Stimulated activated CD8-positive, alpha-beta memory T cell treated with anti-CD3 and anti-CD28 coated beads, Interleukin-2, amount 100 ng/mL, for 48 hours (primary cell): Measurements from ENCODE around the gene CYB5R4.

ENCODE experiments used
- DNase-seq, 2 donors: peaks; one replicate each; pipeline ENCODE4 v3.0.0-alpha.2; 2020; ENCODE audit warnings: low read depth in 2 of 2

The CYB5R4 gene

GRCh38 chr6:83859410-83860358 lies at the start of gene CYB5R4:
Gene CYB5R4, plus strand, starts transcription at chr6:83859689. Its CDS starts 94 bp downstream, at chr6:83859783.
- DNase-seq, result peak; percentile 86 to 88

GRCh38 chr6:83812595-83812994 lies 46.9 kb upstream of the CYB5R4 start:
- DNase-seq, result no peak

- no peak for DNase-seq
These were observed 43.7 kb upstream of the CYB5R4 start for GRCh38 chr6:83815631-83816272.

GRCh38 chr6:83822629-83823169 lies 36.8 kb upstream of the CYB5R4 start:
- no peak for DNase-seq

- DNase-seq, result no peak
These were observed 35.1 kb upstream of the CYB5R4 start for GRCh38 chr6:83824388-83824801.

GRCh38 chr6:83824831-83825230 lies 34.7 kb upstream of the CYB5R4 start:
- DNase-seq, result no peak

- no peak for DNase-seq
These were observed 32.4 kb upstream of the CYB5R4 start for GRCh38 chr6:83827050-83827449.

GRCh38 chr6:83838727-83839126 lies 20.8 kb upstream of the CYB5R4 start:
- DNase-seq, result no peak

GRCh38 chr6:83844170-83844569 lies 15.3 kb upstream of the CYB5R4 start:
- DNase-seq, result no peak

- DNase-seq, result no peak
These were observed 13.2 kb upstream of the CYB5R4 start for GRCh38 chr6:83846291-83846690.

GRCh38 chr6:83847179-83847578 lies 12.3 kb upstream of the CYB5R4 start:
- no peak for DNase-seq

- DNase-seq, result no peak
These were observed 10.4 kb upstream of the CYB5R4 start for GRCh38 chr6:83849127-83849526.

GRCh38 chr6:83849610-83850009 lies 9.9 kb upstream of the CYB5R4 start:
- DNase-seq, result no peak

- DNase-seq, result no peak
These were observed 6.8 kb upstream of the CYB5R4 start for GRCh38 chr6:83852528-83853177.

GRCh38 chr6:83853178-83854000 lies 6.1 kb upstream of the CYB5R4 start, which contains the start of gene RIPPLY2:
Gene RIPPLY2, plus strand, starts transcription at chr6:83853360. Its CDS starts 57 bp downstream, at chr6:83853417.
- peak in 1 of 2 donors; percentile 4 for DNase-seq

- no peak for DNase-seq
These were observed 5.4 kb upstream of the CYB5R4 start for GRCh38 chr6:83854001-83854501.

- DNase-seq, result no peak
These were observed 4.7 kb upstream of the CYB5R4 start for GRCh38 chr6:83854766-83855165.

GRCh38 chr6:83860359-83860755 lies 868 bp downstream of the CYB5R4 start:
- DNase-seq, result no peak

- no peak for DNase-seq
These were observed 1.4 kb downstream of the CYB5R4 start for GRCh38 chr6:83860782-83861495.

GRCh38 chr6:83862776-83863471 lies 3.4 kb downstream of the CYB5R4 start:
- DNase-seq, result no peak
